SU-DHL-6 (cell line): ENCODE data around the gene GNGT2.

Source experiments
- H2AFZ ChIP-seq: fragments of 200-600 bp; sonication (generic); 2 replicates; pipeline ENCODE4 v1.6.1; 2014; ENCODE audit warnings: low read depth, mild to moderate bottlenecking, moderate library complexity, mixed read lengths, antibody characterized with exemption, low read length; ENCODE audit not compliant: severe bottlenecking
- H3F3A ChIP-seq: fragments of 200-600 bp; shearing (Covaris generic); 2 replicates; pipeline ENCODE4 v1.6.0; 2016; ENCODE audit warnings: antibody characterized with exemption, mild to moderate bottlenecking; ENCODE audit not compliant: insufficient read depth
- H3K27ac ChIP-seq: fragments of 200-600 bp; sonication (generic); 2 replicates; pipeline ENCODE4 v1.5.1; 2016; ENCODE audit warnings: low read depth, mild to moderate bottlenecking, low read length, moderate library complexity, mixed read lengths
- H3K27me3 ChIP-seq: fragments of 200-600 bp; sonication (generic), shearing (Covaris generic); 2 replicates; pipeline ENCODE4 v1.6.0; 2014; ENCODE audit warnings: mild to moderate bottlenecking, low read length
- H3K36me3 ChIP-seq: fragments of 200-600 bp; sonication (generic); 2 replicates; pipeline ENCODE4 v1.6.1; 2014; ENCODE audit warnings: mild to moderate bottlenecking, low read length, mixed read lengths
- H3K4me2 ChIP-seq: fragments of 300-600, 200-600 bp; shearing (Covaris generic), sonication (generic); 2 replicates; pipeline ENCODE4 v1.6.0; 2014; ENCODE audit warnings: low read length, low read depth, mild to moderate bottlenecking; ENCODE audit not compliant: poor library complexity, severe bottlenecking
- H3K4me3 ChIP-seq: fragments of 200-600 bp; sonication (generic); 2 replicates; pipeline ENCODE4 v1.5.1; 2014; ENCODE audit warnings: antibody characterized with exemption, low read length, mild to moderate bottlenecking, mixed read lengths; ENCODE audit not compliant: insufficient read depth, poor library complexity, severe bottlenecking
- H3K79me2 ChIP-seq: fragments of 200-600 bp; sonication (generic); 2 replicates; pipeline ENCODE4 v1.6.1; 2014; ENCODE audit warnings: mild to moderate bottlenecking, low read length, moderate library complexity; ENCODE audit not compliant: insufficient read depth
- H3K9ac ChIP-seq: fragments of 200-600 bp; sonication (generic); 2 replicates; pipeline ENCODE4 v1.7.0; 2014; ENCODE audit warnings: mild to moderate bottlenecking, low read length
- H3K9me2 ChIP-seq: fragments of 200-600 bp; sonication (generic); replicated peaks from 2 replicates; pipeline ENCODE4 v1.6.1; 2014; ENCODE audit warnings: low read length; ENCODE audit not compliant: insufficient read depth
- H3K9me3 ChIP-seq: fragments of 200-600 bp; sonication (generic); 2 replicates; pipeline ENCODE4 v1.6.1; 2014; ENCODE audit warnings: low read length, mixed read lengths; ENCODE audit not compliant: insufficient read depth
- H4K20me1 ChIP-seq: fragments of 200-600 bp; sonication (generic); 2 replicates; pipeline ENCODE4 v1.6.1; 2014; ENCODE audit warnings: low read depth, mild to moderate bottlenecking, antibody characterized with exemption, low read length, moderate library complexity, mixed read lengths
- CTCF ChIP-seq: fragments of 200-600 bp; sonication (generic); IDR thresholded peaks from one replicate; pipeline ENCODE4 v1.5.1; 2017; ENCODE audit warnings: antibody characterized with exemption, mild to moderate bottlenecking, low read length, moderate library complexity; ENCODE audit not compliant: insufficient read depth, poor library complexity, severe bottlenecking
- EZH2phosphoT487 ChIP-seq: fragments of 200-600 bp; sonication (generic), shearing (Covaris generic); conservative IDR thresholded peaks from 2 replicates; pipeline ENCODE4 v1.6.1; 2018; ENCODE audit warnings: mild to moderate bottlenecking, antibody characterized with exemption, low read length, moderate library complexity, mixed read lengths

GNGT2 gene

GRCh38 chr17:49209061-49209571, 1.3 kb downstream of the GNGT2 start:
- H3K36me3 ChIP-seq: no peaks in the 10 kb centered on the region
- H2AFZ ChIP-seq: no peak overlapping the region
- no peak overlapping the region for H3K4me3 ChIP-seq
- H3K9me3 ChIP-seq: no peaks in the 10 kb centered on the region
- H3K9me2 ChIP-seq: no peaks in the 10 kb centered on the region
- TF ChIP-seq CTCF: no peak
- TF ChIP-seq EZH2phosphoT487: no peak
- H4K20me1 ChIP-seq: no peaks in the 10 kb centered on the region
- peaks cover 31% of the 10 kb centered on the region for H3F3A ChIP-seq
- H3K79me2 ChIP-seq: peaks cover 19% of the 10 kb centered on the region
- H3K9ac ChIP-seq: no peak overlapping the region
- no peak overlapping the region for H3K27ac ChIP-seq
- H3K4me2 ChIP-seq: peak overlapping the region; percentile 88
- no peaks in the 10 kb centered on the region for H3K27me3 ChIP-seq

- no peak for TF ChIP-seq EZH2phosphoT487
- no peak overlapping the region for H3K9ac ChIP-seq
- no peaks in the 10 kb centered on the region for H3K9me2 ChIP-seq
- no peaks in the 10 kb centered on the region for H3K79me2 ChIP-seq
- no peak overlapping the region for H3K27ac ChIP-seq
- no peaks in the 10 kb centered on the region for H3K36me3 ChIP-seq
- H3K27me3 ChIP-seq: no peaks in the 10 kb centered on the region
- no peak overlapping the region for H2AFZ ChIP-seq
- no peaks in the 10 kb centered on the region for H3K9me3 ChIP-seq
- H3F3A ChIP-seq: no peaks in the 10 kb centered on the region
- no peak overlapping the region for H3K4me3 ChIP-seq
- H4K20me1 ChIP-seq: no peaks in the 10 kb centered on the region
- H3K4me2 ChIP-seq: no peak overlapping the region
Measured at GRCh38 chr17:49204516-49204915, 5.9 kb downstream of the GNGT2 start.

- Histone ChIP-seq H3K9me2 (no peaks in the 10 kb centered on the region), H3K9me3 (no peaks in the 10 kb centered on the region), H4K20me1 (no peaks in the 10 kb centered on the region), H3K4me2 (no peak overlapping the region), H3K27ac (no peak overlapping the region), H3F3A (no peaks in the 10 kb centered on the region), H2AFZ (no peak overlapping the region), H3K9ac (no peak overlapping the region), H3K79me2 (no peaks in the 10 kb centered on the region), H3K27me3 (no peaks in the 10 kb centered on the region), H3K36me3 (no peaks in the 10 kb centered on the region), H3K4me3 (no peak overlapping the region)
- no peak for TF ChIP-seq EZH2phosphoT487
- TF ChIP-seq CTCF: no peak
Measured at GRCh38 chr17:49203796-49204195, 6.6 kb downstream of the GNGT2 start.

- H3K79me2 ChIP-seq: no peaks in the 10 kb centered on the region
- no peaks in the 10 kb centered on the region for H3K36me3 ChIP-seq
- H3K4me3 ChIP-seq: no peak overlapping the region
- H3K9ac ChIP-seq: no peak overlapping the region
- no peak overlapping the region for H3K4me2 ChIP-seq
- no peaks in the 10 kb centered on the region for H3K27me3 ChIP-seq
- no peaks in the 10 kb centered on the region for H3K9me3 ChIP-seq
- H2AFZ ChIP-seq: no peak overlapping the region
- no peak overlapping the region for H3K27ac ChIP-seq
- H4K20me1 ChIP-seq: no peaks in the 10 kb centered on the region
- TF ChIP-seq CTCF (no peak), EZH2phosphoT487 (no peak)
- H3F3A ChIP-seq: no peaks in the 10 kb centered on the region
- H3K9me2 ChIP-seq: no peaks in the 10 kb centered on the region
Measured at GRCh38 chr17:49201481-49201927, 8.9 kb downstream of the GNGT2 start.
